Hindlimb muscle (tissue), 1 donor: ENCODE results near the gene PAX7. TPM values are rescaled to one million over a fixed set of nuclear protein-coding genes. Genes with fewer than 3 reads are reported as not detected.
"Not testable (repeated sequence)": the region's sequence is repeated elsewhere in the genome, so short reads cannot be mapped to it uniquely, and the experiment has no call there.

ENCODE experiments used
- DNase-seq: peaks from one replicate; pipeline ENCODE4 v3.0.0-alpha.2; 2013
- polyA plus RNA-seq: library from polyadenylated mRNA; unstranded; fragments of 120-200 nt; gene quantifications from one replicate; pipeline ENCODE4 v1.2.1, GENCODE V29; 2013; ENCODE audit not compliant: insufficient read length

The PAX7 gene
- polyA plus RNA-seq, 1 donor: 52.1 TPM

DNA sequence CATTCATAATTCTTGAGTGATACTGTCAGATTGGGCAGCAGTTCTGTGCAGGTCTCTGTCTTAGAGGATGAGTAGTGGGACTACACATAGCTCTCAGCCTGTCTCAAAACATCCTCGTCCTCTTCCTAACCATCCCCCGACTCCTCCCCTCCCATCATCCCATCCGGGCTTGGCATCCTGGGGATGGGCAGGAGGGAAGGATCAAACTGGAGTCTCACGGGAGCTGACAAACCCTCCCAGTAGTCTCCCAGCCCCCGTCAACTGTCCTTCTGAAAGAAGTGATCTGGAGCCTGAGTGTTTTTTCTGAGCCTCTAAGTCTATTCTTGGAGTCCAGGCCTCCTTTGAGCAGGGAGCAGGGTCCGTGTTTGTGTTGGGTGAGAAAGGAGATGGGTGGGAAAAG lies 102.0 kb downstream of the PAX7 start:
- no peak for DNase-seq

DNA sequence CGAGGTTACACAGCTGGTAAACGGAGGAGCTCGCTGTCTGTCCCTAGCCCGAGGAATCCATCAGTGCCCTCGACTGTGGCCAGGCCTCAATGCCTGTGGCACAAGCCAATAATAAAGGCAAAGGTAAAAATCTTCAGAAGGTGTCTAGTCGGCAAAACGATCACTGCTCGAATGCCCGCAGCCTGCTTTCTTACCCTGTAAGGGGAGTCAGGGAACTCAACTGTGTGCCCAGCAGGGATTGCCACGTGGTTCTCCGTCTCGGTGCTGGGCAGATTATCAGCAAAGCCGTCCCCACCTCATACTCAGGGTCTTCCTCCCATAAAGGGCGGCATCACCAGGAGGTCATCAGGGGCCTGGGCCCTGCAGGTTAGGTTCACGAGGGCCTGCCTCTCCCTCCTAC lies 103.4 kb downstream of the PAX7 start:
- no peak for DNase-seq

DNA sequence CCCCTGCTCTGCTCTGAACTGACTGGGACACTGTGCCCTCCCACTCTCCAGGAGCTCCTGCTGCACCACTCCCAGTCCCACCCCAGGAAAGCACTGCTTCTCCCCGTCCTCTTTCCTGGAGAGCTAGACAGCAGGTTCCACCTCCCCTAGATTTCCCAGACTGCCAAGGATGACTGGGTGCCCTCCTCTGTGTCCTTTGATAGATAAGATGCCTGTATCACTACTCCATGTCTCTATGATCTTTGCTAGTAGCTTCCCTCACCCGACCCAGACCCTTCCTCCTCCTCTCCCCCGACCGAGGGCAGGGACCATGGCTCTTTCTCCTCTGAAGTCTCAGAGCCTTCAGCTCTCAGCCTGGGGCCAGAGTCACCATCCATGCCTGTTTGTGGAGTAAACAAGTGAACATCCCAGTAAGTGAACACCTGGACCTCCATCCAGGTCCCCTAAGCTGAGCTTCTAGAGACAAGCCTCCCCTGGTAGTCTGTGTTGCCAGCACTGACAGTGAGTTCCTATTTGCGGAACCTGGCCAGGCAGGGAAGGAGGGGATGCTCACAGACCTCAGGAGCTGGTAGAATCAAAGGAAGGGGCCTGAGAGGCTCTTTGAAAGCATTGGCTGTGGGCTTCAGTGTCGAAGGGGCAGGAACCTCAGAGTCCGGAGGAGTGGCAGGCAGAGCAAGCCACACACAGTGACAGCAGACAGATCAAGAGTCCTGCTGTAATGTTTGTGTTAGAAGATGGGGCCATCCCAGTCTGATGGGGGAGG lies 104.0 kb downstream of the PAX7 start:
- DNase-seq: no peak

DNA sequence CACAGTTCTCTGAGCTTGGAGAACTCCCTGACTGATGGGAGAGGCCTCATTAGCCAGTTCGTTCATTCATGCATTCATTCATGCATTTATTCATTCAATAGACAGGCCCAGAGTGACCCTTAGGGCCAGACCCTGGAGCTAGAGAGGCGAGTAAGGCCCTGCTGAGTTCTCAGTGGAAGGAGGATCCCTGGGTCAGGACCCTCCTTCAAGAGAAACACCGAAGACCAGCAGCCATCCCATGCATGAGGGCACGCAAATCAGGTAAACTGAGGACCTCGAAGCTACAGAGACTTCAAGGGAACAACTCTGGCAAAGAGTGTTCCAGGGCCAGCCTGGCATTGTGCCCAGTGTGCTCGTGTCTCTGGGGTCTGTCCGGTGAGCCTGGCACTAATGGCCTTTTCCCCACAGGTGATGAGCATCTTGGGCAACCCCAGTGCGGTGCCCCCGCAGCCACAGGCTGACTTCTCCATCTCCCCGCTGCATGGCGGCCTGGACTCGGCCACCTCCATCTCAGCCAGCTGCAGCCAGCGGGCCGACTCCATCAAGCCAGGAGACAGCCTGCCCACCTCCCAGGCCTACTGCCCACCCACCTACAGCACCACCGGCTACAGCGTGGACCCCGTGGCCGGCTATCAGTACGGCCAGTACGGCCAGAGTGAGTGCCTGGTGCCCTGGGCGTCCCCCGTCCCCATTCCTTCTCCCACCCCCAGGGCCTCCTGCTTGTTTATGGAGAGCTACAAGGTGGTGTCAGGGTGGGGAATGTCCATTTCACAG lies 104.8 kb downstream of the PAX7 start:
- DNase-seq: no peak

DNA sequence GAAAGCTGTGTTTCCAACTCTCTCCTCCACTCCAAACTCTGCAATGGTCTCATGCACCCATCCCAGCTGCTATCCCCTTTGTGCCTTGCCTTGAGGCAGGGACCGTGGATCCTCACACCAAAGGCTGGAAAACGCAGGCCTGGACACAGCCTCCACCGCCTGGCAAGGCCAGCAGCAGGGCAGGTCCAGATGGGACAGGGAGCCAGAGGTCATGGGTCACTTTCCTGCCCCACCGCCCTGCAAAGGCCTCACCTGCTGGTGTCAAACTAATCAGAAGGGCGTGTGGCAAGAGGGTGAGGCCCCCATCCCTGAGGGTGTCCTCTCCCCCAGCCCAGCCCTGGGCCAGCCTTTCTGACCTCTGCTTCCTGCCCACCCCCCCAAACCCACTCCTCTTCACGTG lies 106.3 kb downstream of the PAX7 start:
- DNase-seq: no peak

DNA sequence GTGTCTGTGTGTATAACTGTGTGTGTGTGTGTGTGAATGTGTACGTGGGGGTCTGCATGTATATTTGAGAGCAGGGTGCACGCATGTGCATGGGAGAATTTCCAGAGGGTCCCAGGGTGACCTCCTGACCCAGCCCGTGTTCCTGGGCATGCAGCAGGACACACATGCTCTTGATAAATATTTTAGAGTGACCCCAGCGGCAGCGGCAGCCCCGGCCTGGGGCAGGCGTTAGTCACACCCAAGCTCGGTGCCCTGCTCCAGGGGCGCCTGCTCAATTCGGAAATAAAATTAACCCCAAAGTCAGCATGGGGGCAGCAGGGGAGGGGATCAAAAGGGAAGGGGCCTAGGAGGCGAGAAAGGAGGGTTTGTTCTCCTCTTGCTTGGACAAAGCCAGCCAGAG lies 107.5 kb downstream of the PAX7 start:
- DNase-seq: no peak

DNA sequence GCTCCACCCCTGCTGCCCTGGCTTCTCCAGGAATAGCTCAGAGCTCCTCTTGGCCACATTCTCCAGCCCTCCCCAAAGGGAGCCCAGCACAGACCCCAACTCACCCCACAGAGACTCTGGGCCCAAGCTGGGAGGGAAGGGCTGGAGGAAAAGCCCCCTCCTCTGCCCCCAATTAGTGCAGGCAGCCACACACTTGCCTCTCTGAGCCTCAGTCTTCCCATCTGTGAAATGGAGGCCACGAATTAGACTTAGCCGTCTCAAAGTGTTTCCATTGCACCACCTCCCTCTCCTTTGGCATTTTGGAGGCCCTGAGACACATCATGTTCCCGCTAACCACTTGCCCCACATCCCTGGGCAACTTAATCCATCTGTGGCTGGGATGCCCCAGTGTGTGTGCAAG lies 108.0 kb downstream of the PAX7 start:
- no peak for DNase-seq

DNA sequence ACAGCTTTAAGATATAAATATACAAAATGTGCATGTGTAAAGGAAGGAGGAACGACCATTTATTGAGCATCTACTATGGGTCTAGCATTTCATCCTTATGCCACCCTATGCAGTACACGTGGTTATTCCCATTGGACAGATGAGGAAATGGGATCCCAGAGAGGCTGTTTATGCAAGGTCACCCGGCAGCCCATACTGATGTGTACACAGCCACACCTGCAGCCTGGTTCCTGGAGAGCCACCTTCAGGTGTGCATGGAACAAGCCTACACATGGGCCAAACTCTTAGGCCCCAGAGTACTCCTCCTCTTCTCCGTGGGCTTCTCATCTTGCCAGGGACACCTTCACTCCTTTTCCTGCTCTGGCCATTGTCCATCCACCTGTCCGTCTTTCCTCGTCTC lies 108.8 kb downstream of the PAX7 start:
- DNase-seq: no peak

DNA sequence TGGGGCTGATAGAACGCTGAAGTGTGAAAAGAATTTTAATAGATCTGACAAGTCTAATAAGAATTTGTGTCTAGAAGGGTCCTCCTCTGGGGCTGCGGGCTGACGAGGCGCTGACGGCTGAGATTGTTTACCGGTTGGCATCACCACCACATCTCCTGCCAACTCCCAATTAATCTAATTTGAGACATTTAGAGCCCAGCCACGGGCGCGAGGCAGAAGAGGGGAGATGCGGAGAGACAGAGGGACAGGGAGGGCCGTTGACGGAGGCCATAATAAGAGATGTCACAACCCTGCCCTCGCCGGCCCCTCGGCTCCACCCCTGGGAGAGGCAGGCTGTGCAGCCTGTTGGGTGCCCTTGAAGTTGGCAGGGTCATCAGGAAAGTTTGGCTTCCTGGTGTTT lies 109.3 kb downstream of the PAX7 start:
- DNase-seq: no peak

DNA sequence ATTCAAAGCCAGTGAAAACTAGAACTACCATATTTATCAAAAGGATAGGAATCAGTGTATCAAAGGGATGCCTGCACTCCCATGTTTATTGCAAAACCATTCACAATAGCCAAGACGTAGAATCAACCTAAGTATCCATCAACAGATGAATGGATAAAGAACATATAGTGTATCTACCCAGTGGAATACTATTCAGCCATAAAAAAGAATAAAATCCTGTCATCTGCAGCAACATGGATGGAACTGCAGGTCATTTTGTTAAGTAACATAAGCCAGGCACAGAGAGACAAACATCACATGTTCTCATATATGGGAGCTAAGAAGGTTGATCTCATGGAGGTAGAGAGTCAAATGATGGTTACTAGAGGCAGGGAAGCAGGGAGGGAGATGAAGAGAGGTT lies 110.0 kb downstream of the PAX7 start:
- no peak for DNase-seq

DNA sequence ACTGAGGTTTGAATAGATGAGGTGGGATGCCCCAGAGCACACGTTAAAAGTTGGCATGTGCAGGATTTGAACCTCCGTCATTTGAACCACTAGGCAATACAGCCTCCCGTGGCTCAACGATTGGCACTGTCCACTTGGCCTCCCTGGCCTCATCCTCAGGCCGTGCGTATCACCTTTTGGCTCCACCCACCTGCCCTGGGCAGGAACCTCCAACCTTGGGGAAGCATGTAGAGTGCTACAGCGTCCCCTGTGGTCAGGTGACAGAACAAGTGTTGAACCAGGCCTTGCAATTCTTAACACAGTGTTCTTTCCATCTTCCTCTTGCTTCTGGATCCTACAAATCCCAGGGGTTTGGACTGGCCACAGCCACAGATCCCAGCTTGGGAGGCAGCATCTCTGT lies 112.6 kb downstream of the PAX7 start:
- no peak for DNase-seq

DNA sequence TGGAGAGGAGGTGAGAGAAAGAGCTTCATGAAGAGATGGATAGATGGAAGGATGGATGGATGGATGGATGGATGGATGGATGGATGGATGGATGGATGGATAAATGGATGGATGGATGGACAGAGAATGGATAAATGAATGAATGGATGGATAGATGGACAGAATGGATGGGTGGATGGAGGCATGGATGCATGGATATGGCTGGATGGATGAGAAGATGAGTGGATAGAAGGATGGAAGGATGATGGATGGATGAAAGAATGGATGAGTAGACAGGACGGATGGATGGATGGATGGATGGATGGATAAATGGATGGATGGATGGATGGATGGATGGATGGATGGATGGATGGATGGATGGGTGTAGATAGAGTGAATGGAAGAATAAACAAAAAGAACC lies 113.7 kb downstream of the PAX7 start:
- not testable (repeated sequence) for DNase-seq

DNA sequence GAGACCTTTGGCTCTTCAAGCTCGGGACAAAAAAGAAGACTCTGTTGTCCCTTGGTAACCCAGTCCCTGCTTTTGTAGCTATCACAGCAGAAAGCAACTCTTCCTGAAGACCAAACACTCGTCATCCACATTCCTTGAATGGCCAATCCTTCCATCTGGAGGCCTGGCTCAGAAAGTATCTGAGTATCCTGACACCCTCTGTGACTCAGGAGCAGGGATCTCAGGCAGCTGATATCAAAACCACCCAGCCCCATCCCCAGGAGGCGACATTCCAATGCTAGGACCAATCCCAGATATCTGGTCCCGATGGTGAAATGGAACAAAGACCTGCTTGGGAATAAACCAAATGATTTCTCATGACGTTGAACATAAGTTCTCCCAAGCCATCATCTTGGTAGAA lies 116.3 kb downstream of the PAX7 start:
- no peak for DNase-seq

DNA sequence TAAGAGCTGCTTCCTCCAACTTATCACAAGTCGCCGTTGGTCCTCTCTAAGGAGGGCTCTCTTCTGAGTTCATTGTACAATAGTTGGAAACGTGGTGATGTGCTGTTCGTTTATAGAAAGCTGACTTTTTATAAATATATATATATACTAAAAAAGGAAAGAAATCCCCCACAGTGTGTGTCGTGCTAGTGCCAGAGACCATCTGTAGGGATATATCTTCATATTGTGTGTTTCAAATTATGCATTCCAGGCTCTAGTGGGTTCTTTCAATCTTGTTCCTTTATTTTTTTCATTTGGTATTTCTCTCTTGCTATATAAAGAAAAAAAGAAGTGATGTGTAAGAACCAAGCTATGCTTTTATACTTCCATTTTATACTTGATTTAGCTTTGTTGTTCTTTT lies 117.0 kb downstream of the PAX7 start:
- DNase-seq: no peak

DNA sequence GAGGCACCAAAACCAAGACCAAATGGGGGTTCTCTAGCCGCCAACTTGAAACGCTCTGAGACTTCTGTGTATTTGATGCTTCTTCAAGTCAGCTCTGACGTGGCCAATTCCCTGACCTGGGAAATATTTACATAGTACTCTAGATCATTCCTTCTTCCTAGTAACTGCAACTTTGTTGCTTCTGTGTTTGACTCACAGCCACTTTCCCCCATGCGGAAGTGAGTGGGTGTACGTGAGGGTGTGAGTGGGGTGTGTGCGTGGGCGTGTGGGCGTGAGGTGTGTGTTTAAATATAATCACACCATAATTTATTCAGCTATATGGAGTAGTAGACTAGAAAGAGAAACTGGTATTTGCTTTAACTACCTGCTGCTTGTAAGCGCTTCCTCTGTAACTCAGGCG lies 117.8 kb downstream of the PAX7 start:
- no peak for DNase-seq

DNA sequence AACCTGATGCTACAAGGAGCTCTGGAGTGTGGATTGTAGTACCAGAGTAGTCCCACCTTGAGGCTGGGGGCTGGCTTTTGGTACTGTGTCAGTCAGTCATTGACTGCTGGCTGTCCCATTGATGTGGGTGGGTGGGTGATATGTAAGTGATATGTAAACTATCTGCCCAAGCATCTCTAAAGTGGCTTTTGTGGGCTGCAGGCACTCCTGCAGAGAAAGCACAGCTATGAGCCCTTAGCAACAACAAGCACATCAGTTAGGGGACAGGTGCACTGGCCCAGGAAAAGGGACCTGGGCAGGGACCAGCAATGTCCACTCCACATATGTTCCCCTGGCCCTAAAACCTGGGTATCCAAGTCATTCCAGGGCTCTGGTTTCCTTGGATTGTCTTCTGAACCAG lies 118.9 kb downstream of the PAX7 start:
- no peak for DNase-seq

DNA sequence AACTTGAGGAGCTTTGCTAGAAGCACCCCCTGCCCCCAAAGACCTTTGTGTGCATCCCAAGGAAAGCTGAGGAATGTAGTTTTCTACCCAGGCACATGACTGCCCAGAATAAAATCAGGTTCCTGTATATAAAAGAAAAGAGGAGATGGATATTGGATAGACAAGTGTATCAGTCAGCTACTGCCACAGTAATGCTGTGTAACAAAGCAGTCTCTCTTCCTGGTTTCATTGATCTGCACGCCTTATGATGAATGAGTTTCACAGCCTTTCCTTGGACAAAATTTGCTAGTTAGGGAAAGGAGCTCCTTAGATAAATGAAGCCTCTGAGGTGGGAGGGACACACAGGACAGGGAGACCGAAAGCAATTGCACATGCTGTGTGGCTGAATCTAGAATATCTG lies 120.0 kb downstream of the PAX7 start:
- DNase-seq: no peak

DNA sequence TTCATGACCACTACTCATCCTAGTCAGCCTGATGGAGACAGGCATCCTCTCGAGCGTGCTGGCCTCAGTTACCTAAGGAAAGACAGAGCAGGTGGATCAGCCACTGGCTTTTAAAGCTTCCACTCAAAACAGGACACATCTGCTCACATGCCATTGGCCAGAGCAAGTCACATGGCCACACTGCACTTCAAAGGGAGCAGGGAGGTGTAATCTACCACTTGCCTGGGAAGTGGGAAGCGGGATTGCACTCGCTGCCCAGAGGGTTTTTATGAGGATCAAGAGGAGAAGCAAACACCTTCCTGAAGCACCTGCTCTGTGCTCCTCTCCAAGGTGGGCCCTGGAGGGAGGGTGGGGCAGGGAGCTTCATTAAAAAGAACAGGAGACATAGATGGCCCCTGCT lies 120.8 kb downstream of the PAX7 start:
- no peak for DNase-seq

DNA sequence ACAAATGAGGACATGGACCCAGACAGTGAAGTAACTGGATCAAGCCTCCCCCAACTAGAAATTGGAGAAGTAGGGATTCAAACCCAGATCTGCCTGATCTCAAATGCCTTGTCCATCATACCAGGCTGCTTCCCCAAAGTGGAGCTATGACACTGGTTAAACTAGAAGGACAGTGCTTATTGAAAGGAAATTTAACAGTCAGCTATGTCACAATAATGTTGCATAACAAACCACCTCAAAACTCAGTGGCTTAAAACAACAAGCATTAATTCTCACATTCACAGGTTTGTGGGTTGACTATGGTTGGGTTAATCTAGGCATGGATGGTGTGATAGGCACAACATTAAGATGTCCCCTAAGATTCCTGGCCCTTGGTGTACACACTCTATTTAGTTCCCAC lies 121.8 kb downstream of the PAX7 start:
- no peak for DNase-seq

DNA sequence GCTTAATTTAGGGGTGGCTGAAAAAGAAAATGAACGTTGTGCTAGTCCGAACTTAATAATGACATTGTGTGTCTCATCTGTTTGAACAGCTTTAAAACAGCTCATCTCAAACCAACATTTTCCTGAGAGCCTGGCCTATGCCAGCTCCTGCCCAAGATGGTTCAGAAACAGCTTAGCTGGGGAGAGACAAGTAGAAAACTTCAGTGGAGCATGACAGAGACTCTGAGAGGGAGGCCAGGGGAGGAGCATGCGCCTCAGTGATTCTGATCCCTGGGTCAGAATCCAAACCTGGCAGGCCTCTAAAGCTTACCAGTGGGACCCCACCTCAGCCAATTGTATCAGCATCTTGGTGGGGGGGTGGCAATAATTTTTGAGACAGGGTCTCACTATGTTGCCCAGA lies 129.5 kb downstream of the PAX7 start:
- DNase-seq: no peak

DNA sequence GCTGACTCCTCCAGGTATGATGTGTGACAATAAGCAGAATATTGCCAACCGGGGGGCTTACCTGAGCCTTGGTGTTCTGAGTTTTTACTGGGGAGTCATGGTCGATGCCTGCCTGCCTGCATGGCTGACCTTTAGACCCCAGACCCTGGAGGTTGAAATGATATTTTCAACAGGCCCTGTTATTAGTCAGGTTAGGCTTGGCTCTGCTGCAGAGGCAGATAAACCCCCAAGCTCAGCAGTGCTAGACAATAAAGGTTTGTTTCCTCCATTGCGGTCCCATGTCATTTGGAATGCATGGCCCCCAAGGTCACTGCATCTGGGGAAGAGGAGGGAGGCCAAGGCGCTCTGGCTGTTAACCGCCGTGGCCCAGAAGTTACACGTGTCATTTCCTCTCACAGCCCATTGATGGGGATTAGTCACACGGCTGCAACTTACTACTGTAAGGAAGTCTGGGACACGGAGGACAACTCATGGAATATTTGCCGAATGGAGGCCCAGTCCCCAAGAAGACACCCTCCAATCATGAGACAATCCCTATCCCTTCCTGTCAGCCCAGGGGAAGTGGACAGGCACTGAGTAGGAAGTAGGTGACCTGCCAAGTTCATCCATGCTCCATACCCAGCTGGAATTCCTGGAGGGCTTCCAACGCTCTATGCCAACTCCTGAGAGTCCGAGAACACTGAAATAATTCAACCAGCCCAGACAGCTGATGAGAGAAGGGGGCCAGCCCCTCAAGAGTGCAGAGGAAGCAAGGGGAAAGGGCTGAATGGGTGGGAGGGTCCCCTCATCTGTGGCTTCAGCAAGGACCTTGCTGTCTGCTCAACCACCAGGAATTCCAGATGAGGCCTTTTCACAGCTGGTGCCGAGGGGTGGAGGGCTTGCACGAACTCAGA lies 131.5 kb downstream of the PAX7 start:
- peak; percentile 42 for DNase-seq

DNA sequence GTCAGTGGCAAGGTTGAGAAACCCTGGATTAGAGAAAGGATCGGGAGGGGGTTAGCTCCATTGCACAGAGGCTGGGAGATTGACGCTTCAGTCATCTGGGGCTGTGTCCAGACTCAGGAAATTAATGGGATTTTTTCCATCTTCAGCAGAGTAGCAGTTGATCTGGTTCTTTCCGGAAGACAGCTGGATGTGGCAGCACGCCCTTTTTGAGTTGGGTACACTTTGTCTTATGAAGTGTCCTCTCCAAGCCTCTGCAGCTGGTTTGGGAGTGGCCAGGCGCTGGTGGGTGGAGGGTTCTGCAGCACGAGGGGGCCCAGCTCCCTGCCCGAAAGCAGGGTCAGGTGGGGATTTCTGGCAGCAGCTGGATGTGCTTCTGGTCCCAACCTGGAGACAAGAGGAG lies 133.7 kb downstream of the PAX7 start:
- DNase-seq: peak; percentile 57

DNA sequence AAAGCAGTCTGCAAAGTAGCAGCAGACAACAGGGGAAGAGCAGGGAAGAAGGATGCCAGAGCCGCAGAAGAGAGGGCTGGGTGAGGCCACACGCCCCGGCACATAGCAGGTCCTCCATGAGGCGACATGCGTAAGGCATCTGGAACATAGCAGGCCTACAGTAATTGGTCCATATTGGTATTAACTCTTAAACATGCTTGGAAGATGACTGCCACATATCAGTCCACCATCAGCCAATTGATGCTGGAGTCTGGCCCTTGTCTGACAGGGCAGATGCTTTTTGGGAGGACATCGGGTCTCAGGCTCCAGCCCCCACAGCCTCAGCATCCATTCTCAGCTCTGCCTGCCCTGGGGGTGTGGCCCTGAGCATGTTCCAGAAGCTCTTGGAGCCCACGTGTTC lies 135.1 kb downstream of the PAX7 start:
- DNase-seq: no peak
